Pancreas (tissue), 10 donors: ENCODE results near the gene HOXA2. TPM values are rescaled to one million over a fixed set of nuclear protein-coding genes. Genes with fewer than 3 reads are reported as not detected.

Source experiments
- ATAC-seq, 4 donors: fragments of 200-7000 bp; cut with Tn5 transposase; one replicate each; pipeline versions ENCODE4 v1.8.0 to v1.9.1; 2020; ENCODE audit warnings: mild to moderate bottlenecking in 4 of 4, moderate library complexity in 4 of 4
- DNase-seq, 6 donors: peaks; one replicate each; pipeline ENCODE4 v3.0.0-alpha.2; 2020
- FAIRE-seq: peaks from 2 replicates; lab custom pipeline; 2012; peaks lifted over from hg19 to GRCh38; lab: Jason Lieb, UNC
- H3K27ac ChIP-seq, 4 donors: fragments of 200-600 bp; sonication (generic); 1 replicate in 3 of 4; 2 replicates in 1 of 4; pipeline versions ENCODE4 v1.5.0 to v1.8.0; 2020
- H3K27me3 ChIP-seq, 4 donors: fragments of 200-600 bp; one replicate each; pipeline ENCODE4 v1.8.0; 2021
- H3K36me3 ChIP-seq, 3 donors: fragments of 200-600 bp; sonication (generic) in 1 of 3; one replicate each; pipeline versions ENCODE4 v1.5.0 to v1.8.0; 2020 to 2021
- H3K4me1 ChIP-seq, 3 donors: fragments of 200-600 bp; one replicate each; pipeline ENCODE4 v1.8.0; 2021
- H3K4me3 ChIP-seq, 4 donors: fragments of 200-600 bp; sonication (generic) in 2 of 4; one replicate each; pipeline versions ENCODE4 v1.5.0 to v1.8.0; 2020 to 2021
- H3K9me3 ChIP-seq, 4 donors: fragments of 200-600 bp; one replicate each; pipeline ENCODE4 v1.8.0; 2021
- WGBS, 2 donors: extraction: QIAGEN DNeasy Blood & Tissue Kit; methylation state at CpG; one replicate each; pipeline ENCODE4 v1.1.7; 2013; 5-methylcytosine and 5-hydroxymethylcytosine counted together
- intact Hi-C, 3 donors: fragments of 100-400 bp; cut with DNase I; formaldehyde crosslinking; loops; one replicate each; pipeline versions ENCODE4 v1.11.1 to v1.14.2; 2022
- polyA plus RNA-seq, 2 donors: library from polyadenylated mRNA; stranded (reverse); fragments of 200-250 nt; gene quantifications; one replicate each; pipeline ENCODE4 v1.2.3, GENCODE V29; 2013
- total RNA-seq, 6 donors: library from RNA; stranded (reverse); fragmentation: NEBNext Ultra II Directional in 4 of 6; extraction: Animal tissue kit (Norgen Biotek cat#: 25700) in 4 of 6; gene quantifications; one replicate each; pipeline versions ENCODE4 v1.2.1 to v1.2.4, GENCODE V29; 2021 to 2023
- TF ChIP-seq, protein P1 (sequence below), 4 donors: fragments of 200-600 bp; sonication (generic) in 3 of 4; IDR thresholded peaks; one replicate each; pipeline versions ENCODE4 v1.5.0 to v1.8.0; 2021; ENCODE audit warnings: antibody characterized with exemption in 4 of 4
- donor health status: healthy with polysubstance abuse.
- donor health status: DM: no; HTN: no; CAD: no; lungs with moderate emphysema.
- donor health status: DM: no; HTN: no; CAD: no.
- donor health status: control.
- donor health status: control.
- donor health status: Bipolar disorder and iron deficiency.
- donor health status: DM: yes; HTN: yes; CAD: no.
- donor health status: DM: no; HTN: no; CAD: no.
- donor health status: DM: no; HTN: no; CAD: no.
- donor health status: DM: yes; HTN: yes; CAD: no.

The HOXA2 gene
- total and polyA plus RNA-seq, 8 donors = 0.09 to 0.53 (median 0.27) TPM; not detected in 1

DNA sequence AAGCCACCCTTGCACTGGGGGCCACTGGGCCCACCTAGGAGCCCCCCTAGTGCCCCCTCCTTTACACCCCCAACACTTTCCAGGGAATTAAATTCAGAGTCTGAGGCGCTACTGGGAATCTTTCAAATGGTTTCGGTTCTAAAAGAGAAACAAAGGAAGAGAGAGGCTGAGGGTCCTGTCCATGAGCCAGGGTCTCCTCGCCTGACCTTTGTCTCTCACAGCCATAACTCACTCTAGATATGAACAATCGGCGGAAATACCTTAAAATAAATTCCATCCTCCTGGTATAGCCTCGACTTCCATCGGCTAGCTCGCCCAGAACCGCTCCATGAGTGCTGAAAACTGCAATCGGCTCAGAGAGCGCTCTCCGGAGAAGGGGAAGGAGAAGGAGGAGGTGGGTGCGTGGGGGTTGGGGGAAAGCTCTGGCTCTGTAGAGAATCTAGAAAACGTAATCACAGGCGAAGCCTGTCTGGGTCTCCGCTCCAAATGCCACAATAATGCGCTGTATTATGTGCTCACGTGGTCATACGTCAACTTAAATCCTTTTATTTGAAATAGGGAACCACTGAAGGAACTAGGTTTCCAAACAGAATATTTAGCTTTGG, 15.5 kb upstream of the HOXA2 start:
- peak overlapping the region in 1 of 4 donors; percentile 14 for H3K4me3 ChIP-seq
- 31 to 43% methylated on average over 19 of the region's 19 CpGs for WGBS, 2 donors
- TF ChIP-seq, protein P1, sequence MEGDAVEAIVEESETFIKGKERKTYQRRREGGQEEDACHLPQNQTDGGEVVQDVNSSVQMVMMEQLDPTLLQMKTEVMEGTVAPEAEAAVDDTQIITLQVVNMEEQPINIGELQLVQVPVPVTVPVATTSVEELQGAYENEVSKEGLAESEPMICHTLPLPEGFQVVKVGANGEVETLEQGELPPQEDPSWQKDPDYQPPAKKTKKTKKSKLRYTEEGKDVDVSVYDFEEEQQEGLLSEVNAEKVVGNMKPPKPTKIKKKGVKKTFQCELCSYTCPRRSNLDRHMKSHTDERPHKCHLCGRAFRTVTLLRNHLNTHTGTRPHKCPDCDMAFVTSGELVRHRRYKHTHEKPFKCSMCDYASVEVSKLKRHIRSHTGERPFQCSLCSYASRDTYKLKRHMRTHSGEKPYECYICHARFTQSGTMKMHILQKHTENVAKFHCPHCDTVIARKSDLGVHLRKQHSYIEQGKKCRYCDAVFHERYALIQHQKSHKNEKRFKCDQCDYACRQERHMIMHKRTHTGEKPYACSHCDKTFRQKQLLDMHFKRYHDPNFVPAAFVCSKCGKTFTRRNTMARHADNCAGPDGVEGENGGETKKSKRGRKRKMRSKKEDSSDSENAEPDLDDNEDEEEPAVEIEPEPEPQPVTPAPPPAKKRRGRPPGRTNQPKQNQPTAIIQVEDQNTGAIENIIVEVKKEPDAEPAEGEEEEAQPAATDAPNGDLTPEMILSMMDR (IDR thresholded peaks at IDR 0.05) = no peak
- ATAC-seq (no peak), FAIRE-seq (no peak), DNase-seq (no peak)
- no peaks in the 10 kb centered on the region for H3K36me3 ChIP-seq
- no peaks in the 10 kb centered on the region for H3K9me3 ChIP-seq
- intact Hi-C loops = no loop called here
- no peak overlapping the region for H3K27ac ChIP-seq
- peaks cover 0 to 3% (median 0%) of the 10 kb centered on the region in 3 donors for H3K4me1 ChIP-seq
- peaks cover 0 to 51% (median 4%) of the 10 kb centered on the region in 4 donors for H3K27me3 ChIP-seq

DNA sequence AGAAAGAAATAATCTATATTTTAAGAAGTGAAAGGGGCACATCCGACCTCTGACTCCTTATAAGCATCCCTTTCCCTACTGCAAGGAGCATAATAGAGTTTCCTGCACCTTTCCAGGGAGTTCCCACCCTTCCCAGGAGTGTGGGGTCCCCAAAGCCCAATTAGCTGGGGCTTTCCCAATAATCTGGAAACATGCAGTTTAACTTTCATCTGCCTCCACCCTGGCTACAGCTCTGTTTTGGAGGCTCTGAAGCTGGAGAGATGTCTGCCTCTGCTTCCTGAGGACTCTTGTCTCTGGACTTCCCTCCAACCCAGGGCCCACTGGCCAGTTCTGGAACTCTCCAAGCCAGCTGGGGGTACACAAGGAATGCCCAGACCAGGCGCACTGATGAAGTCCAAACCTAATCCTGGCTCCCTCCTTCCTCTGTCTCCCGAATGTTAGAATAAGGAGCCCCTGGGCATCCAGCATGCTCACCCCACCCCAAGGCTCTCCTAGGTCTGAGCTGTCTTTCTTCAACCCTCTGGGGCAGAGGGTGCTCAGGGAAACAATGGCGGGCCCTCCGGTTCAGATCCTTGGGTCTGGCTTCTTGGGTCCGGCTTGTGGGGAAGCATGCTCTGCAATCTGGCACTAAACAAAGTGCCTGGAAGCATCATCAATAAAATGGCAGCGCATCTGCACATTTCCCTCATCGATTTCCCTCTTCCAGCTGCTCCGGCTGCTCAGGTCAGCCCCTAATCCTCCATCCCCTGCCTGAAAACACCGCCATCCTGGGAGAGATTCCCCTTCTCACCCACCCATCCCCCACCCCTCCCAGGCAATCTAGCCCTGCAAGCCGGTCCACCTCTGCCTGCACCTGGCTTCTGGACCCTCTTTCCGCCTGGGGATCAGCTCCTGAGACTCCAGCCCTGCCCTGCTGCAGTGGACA, 14.7 kb upstream of the HOXA2 start:
- Histone ChIP-seq H3K36me3 (no peaks in the 10 kb centered on the region), H3K9me3 (no peaks in the 10 kb centered on the region), H3K27ac (no peak overlapping the region), H3K4me1 (no peaks in the 10 kb centered on the region), H3K4me3 (peak overlapping the region in 1 of 4 donors; percentile 34), H3K27me3 (peaks cover 0 to 53% (median 4%) of the 10 kb centered on the region in 4 donors)
- ATAC-seq (no peak), FAIRE-seq (no peak), DNase-seq (peak in 1 of 6 donors; percentile 34)
- TF ChIP-seq, protein P1 (IDR thresholded peaks at IDR 0.05) = no peak
- intact Hi-C loops = no loop called here
- 12 to 29% methylated on average over 12 of the region's 12 CpGs for WGBS, 2 donors

DNA sequence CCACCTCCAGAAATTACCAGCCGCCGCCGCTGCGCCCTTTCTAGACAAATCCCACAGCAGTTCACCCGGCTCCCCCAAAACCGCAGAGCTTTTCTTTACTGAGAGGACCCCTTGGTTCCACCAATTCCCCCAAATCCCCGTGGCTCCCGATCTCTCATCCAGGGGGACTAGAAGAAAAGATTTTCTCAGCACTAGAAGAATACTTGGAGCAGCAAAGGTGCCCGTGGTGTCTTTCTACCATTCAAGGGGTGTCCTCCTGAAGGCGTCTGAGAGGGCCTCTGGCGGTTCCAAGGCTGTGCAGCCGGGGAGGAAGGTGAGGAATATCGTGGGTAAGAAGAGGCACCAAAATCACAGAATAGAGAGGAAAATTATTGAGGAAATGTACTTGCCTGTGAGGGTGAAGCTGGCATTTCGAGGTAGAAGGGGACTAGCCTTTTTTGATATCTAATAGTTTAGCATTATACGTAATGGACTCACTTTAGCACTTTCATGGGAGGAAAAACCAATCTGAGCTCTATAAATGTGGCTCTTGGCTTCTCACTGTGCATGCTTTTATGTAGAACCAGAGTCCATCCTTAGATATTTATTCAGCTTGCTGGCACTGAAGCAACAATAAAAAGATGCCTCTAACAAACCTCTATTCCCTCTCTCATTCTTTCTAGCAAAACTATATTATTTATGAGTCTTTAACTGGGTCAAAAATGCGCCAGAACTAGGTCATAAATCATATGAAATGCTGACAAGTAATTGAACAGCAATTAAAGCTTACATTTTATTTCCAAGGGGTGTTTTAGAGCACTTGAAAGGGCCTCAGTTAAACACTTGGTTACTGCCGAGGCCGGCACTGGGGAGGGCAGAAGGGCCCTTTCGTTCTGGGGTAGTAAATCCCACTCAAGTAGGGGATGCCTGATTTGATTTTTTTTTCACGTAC, 13.8 kb upstream of the HOXA2 start:
- FAIRE-seq (no peak), DNase-seq (no peak), ATAC-seq (no peak)
- Histone ChIP-seq H3K27me3 (peaks cover 0 to 60% (median 2%) of the 10 kb centered on the region in 4 donors), H3K4me3 (peak overlapping the region in 2 of 4 donors; percentile 19 to 34), H3K27ac (no peak overlapping the region), H3K36me3 (no peaks in the 10 kb centered on the region), H3K9me3 (no peaks in the 10 kb centered on the region), H3K4me1 (no peaks in the 10 kb centered on the region)
- TF ChIP-seq, protein P1 (IDR thresholded peaks at IDR 0.05) = no peak
- 33 to 47% methylated on average over 20 of the region's 20 CpGs for WGBS, 2 donors
- intact Hi-C loops = no loop called here

DNA sequence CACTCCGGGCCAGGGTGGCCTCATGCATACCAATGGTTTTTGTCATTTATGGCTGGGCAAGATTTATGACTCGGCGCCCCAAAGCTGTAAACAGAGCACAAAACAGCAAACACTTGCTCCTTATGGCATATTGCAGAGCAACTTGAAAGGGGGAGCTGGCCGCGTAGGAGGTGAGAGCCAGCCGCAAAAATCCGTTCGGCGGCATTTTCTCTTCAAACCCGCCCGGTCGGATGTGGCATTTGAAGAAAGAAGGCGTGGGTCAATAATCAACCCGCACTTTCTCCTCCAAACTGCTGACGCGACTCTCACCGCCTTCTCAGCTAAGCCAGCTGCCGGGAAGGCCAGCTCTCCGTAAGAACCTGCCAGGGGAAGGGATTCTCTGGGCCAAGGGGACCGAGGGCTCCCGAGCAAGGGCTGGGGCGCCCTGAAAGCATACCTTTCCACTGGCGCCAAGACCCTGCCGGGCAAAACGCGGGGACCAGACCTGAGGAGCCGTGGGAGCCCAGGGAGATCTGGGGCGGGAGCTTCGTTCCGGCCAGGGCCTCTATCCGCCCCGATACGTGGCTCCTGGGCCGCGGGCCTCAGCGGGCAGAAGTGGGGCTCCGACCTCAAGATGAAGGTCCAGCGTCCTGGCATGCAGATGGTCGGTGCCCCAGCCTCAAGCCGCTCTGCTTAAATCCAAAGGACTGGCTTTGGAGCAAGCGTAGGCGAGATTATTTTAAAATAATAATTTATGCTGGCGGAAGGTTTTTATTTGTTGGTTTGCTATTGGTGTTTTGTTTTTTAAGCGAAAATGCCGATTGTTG, 12.9 kb upstream of the HOXA2 start:
- intact Hi-C loops = no loop called here
- no peak for FAIRE-seq
- ATAC-seq = peak in 3 of 4 donors; percentile 9 to 29 (median 28)
- Histone ChIP-seq H3K36me3 (no peaks in the 10 kb centered on the region), H3K27ac (peak overlapping the region in 2 of 4 donors; percentile 44), H3K4me3 (peak overlapping the region in 3 of 4 donors; percentile 2 to 34 (median 19)), H3K4me1 (no peaks in the 10 kb centered on the region), H3K9me3 (no peaks in the 10 kb centered on the region), H3K27me3 (peaks cover 0 to 59% (median 2%) of the 10 kb centered on the region in 4 donors)
- 15 to 19% methylated on average over 45 of the region's 45 CpGs for WGBS, 2 donors
- DNase-seq = peak in 1 of 6 donors; percentile 60
- TF ChIP-seq, protein P1 (IDR thresholded peaks at IDR 0.05) = no peak
